ENCODE measurements around the gene FHIT.

Gene FHIT

GRCh38 chr3:60025096-60026050 is 1225.9 kb downstream of the FHIT start:
- TF ChIP-seq FOXP2 (optimal IDR thresholded peaks at IDR 0.05; ENCODE audit: borderline replicate concordance, extremely low read depth, extremely low read length, insufficient read depth) (no peak), TAF1 (IDR thresholded peaks at IDR 0.05; ENCODE audit: borderline replicate concordance, insufficient read depth, low read length) (no peak), SIN3A (IDR thresholded peaks at IDR 0.05; ENCODE audit: borderline replicate concordance, insufficient read depth, low read length) (no peak), POLR2AphosphoS5 (IDR thresholded peaks at IDR 0.05; ENCODE audit: low read depth, low read length) (no peak)
- TF ChIP-seq, protein P1, sequence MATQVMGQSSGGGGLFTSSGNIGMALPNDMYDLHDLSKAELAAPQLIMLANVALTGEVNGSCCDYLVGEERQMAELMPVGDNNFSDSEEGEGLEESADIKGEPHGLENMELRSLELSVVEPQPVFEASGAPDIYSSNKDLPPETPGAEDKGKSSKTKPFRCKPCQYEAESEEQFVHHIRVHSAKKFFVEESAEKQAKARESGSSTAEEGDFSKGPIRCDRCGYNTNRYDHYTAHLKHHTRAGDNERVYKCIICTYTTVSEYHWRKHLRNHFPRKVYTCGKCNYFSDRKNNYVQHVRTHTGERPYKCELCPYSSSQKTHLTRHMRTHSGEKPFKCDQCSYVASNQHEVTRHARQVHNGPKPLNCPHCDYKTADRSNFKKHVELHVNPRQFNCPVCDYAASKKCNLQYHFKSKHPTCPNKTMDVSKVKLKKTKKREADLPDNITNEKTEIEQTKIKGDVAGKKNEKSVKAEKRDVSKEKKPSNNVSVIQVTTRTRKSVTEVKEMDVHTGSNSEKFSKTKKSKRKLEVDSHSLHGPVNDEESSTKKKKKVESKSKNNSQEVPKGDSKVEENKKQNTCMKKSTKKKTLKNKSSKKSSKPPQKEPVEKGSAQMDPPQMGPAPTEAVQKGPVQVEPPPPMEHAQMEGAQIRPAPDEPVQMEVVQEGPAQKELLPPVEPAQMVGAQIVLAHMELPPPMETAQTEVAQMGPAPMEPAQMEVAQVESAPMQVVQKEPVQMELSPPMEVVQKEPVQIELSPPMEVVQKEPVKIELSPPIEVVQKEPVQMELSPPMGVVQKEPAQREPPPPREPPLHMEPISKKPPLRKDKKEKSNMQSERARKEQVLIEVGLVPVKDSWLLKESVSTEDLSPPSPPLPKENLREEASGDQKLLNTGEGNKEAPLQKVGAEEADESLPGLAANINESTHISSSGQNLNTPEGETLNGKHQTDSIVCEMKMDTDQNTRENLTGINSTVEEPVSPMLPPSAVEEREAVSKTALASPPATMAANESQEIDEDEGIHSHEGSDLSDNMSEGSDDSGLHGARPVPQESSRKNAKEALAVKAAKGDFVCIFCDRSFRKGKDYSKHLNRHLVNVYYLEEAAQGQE (IDR thresholded peaks at IDR 0.05; ENCODE audit: insufficient read depth in 1 of 2, low read depth in 2 of 2, low read length in 2 of 2), result no peak

GRCh38 chr3:60024400-60024799 is 1226.9 kb downstream of the FHIT start:
- TF ChIP-seq, protein P1 (IDR thresholded peaks at IDR 0.05; ENCODE audit: insufficient read depth in 1 of 2, low read depth in 2 of 2, low read length in 2 of 2), result no peak
- no peak for TF ChIP-seq SIN3A (IDR thresholded peaks at IDR 0.05; ENCODE audit: borderline replicate concordance, insufficient read depth, low read length)
- TF ChIP-seq TAF1 (IDR thresholded peaks at IDR 0.05; ENCODE audit: borderline replicate concordance, insufficient read depth, low read length), result no peak
- no peak for TF ChIP-seq FOXP2 (optimal IDR thresholded peaks at IDR 0.05; ENCODE audit: borderline replicate concordance, extremely low read depth, extremely low read length, insufficient read depth)
- TF ChIP-seq POLR2AphosphoS5 (IDR thresholded peaks at IDR 0.05; ENCODE audit: low read depth, low read length), result no peak

- TF ChIP-seq TAF1 (IDR thresholded peaks at IDR 0.05; ENCODE audit: borderline replicate concordance, insufficient read depth, low read length) (no peak), POLR2AphosphoS5 (IDR thresholded peaks at IDR 0.05; ENCODE audit: low read depth, low read length) (no peak), FOXP2 (optimal IDR thresholded peaks at IDR 0.05; ENCODE audit: borderline replicate concordance, extremely low read depth, extremely low read length, insufficient read depth) (no peak)
- TF ChIP-seq, protein P1 (IDR thresholded peaks at IDR 0.05; ENCODE audit: insufficient read depth in 1 of 2, low read depth in 2 of 2, low read length in 2 of 2), result no peak
Observed at GRCh38 chr3:60023189-60023588, 1228.1 kb downstream of the FHIT start.

- TF ChIP-seq, protein P1 (IDR thresholded peaks at IDR 0.05; ENCODE audit: insufficient read depth in 1 of 2, low read depth in 2 of 2, low read length in 2 of 2), result no peak
- TF ChIP-seq FOXP2 (optimal IDR thresholded peaks at IDR 0.05; ENCODE audit: borderline replicate concordance, extremely low read depth, extremely low read length, insufficient read depth), result no peak
- no peak for TF ChIP-seq TAF1 (IDR thresholded peaks at IDR 0.05; ENCODE audit: borderline replicate concordance, insufficient read depth, low read length)
- TF ChIP-seq SIN3A (IDR thresholded peaks at IDR 0.05; ENCODE audit: borderline replicate concordance, insufficient read depth, low read length), result no peak
- TF ChIP-seq POLR2AphosphoS5 (IDR thresholded peaks at IDR 0.05; ENCODE audit: low read depth, low read length), result no peak
Observed at GRCh38 chr3:60017631-60018030, 1233.6 kb downstream of the FHIT start.
